Prostate gland (tissue), 2 donors: ENCODE data around the gene UCHL1. TPM values are rescaled to one million over a fixed set of nuclear protein-coding genes. Genes with fewer than 3 reads are reported as not detected.

ENCODE experiments used
- DNase-seq: peaks from one replicate; pipeline ENCODE4 v3.0.0-alpha.2; 2019; ENCODE audit warnings: low spot score
- H3K27ac ChIP-seq, 2 donors: fragments of 200-600 bp; sonication (generic); 2 replicates each; pipeline ENCODE4 v1.5.1; 2017 to 2019
- H3K27me3 ChIP-seq: fragments of 200-600 bp; sonication (generic); replicated peaks from 2 replicates; pipeline ENCODE4 v1.5.1; 2019; ENCODE audit not compliant: insufficient read depth
- H3K36me3 ChIP-seq, 2 donors: fragments of 200-600 bp; sonication (generic); 1 replicate in 1 of 2; 2 replicates in 1 of 2; pipeline versions ENCODE4 v1.5.1 to v1.8.1; 2017 to 2019
- H3K4me1 ChIP-seq: fragments of 200-600 bp; sonication (generic); replicated peaks from 2 replicates; pipeline ENCODE4 v1.5.1; 2019
- H3K4me3 ChIP-seq, 2 donors: fragments of 200-600 bp; sonication (generic); 2 replicates each; pipeline ENCODE4 v1.5.1; 2017 to 2019
- H3K9me3 ChIP-seq: fragments of 200-600 bp; sonication (generic); 2 replicates; pipeline ENCODE4 v1.5.1; 2017
- POLR2A ChIP-seq: fragments of 450-650 bp; IDR thresholded peaks from one replicate; pipeline ENCODE4 v1.6.1; 2016; ENCODE audit warnings: antibody characterized with exemption, mild to moderate bottlenecking
- POLR2AphosphoS5 ChIP-seq: sonication (generic); formaldehyde crosslinking; IDR thresholded peaks from one replicate; pipeline ENCODE4 v1.6.1; 2017; ENCODE audit warnings: antibody characterized with exemption
- WGBS: methylation state at CpG from one replicate; pipeline ENCODE4 v1.1.5; 2018; 5-methylcytosine and 5-hydroxymethylcytosine counted together
- intact Hi-C: fragments of 100-400 bp; cut with DNase I; formaldehyde crosslinking; loops from one replicate; pipeline ENCODE4 v1.14.2; 2022
- total RNA-seq, 2 donors: library from RNA; depleted of rRNA; stranded (reverse); fragments of >200 nt; gene quantifications; one replicate each; pipeline ENCODE4 v1.1.0, GENCODE V29; 2016
- TF ChIP-seq, protein P1 (sequence below), 4 experiments: fragments of 200-600 bp in 2 of 4; fragments of 450-650 bp in 2 of 4; sonication (generic) in 2 of 4; IDR thresholded peaks; 1 replicate in 3 of 4; 2 replicates in 1 of 4; pipeline ENCODE4 v1.5.1; 2016 to 2019; ENCODE audit warnings: antibody characterized with exemption in 4 of 4, mild to moderate bottlenecking in 2 of 4, moderate library complexity in 2 of 4

Gene UCHL1
- total RNA-seq, 2 donors from 2014 or later: 11.6 to 61.5 TPM

DNA sequence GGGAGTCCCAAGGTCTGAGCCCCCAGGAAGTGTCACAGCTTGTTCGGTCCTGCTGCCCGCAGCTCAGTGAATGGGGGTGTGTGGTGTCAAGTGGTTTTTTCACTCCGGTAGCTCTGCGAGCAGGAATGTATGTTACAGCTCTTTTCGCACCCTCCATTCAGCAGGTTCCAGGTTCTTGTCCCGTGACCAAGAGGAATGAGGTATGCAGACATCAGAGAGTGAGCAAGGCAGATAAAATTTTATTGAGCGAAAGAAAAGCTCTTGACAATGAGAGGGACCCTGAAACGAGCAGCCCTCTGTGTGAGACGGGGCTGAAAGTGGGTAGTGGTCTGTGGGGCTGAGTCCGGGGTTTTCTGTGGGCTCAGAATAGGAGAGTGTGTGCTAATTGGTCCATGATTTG is 31.5 kb downstream of the UCHL1 start:
- Histone ChIP-seq H3K36me3 (no peaks in the 10 kb centered on the region), H3K4me3 (no peak overlapping the region), H3K9me3 (no peaks in the 10 kb centered on the region), H3K27ac (no peak overlapping the region), H3K4me1 (no peaks in the 10 kb centered on the region), H3K27me3 (no peaks in the 10 kb centered on the region)
- intact Hi-C loops: no loop called here
- TF ChIP-seq POLR2AphosphoS5 (no peak), POLR2A (no peak)
- TF ChIP-seq, protein P1, sequence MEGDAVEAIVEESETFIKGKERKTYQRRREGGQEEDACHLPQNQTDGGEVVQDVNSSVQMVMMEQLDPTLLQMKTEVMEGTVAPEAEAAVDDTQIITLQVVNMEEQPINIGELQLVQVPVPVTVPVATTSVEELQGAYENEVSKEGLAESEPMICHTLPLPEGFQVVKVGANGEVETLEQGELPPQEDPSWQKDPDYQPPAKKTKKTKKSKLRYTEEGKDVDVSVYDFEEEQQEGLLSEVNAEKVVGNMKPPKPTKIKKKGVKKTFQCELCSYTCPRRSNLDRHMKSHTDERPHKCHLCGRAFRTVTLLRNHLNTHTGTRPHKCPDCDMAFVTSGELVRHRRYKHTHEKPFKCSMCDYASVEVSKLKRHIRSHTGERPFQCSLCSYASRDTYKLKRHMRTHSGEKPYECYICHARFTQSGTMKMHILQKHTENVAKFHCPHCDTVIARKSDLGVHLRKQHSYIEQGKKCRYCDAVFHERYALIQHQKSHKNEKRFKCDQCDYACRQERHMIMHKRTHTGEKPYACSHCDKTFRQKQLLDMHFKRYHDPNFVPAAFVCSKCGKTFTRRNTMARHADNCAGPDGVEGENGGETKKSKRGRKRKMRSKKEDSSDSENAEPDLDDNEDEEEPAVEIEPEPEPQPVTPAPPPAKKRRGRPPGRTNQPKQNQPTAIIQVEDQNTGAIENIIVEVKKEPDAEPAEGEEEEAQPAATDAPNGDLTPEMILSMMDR (IDR thresholded peaks at IDR 0.05): no peak
- DNase-seq: no peak
- 89% methylated on average over 10 of the region's 10 CpGs for WGBS

- DNase-seq: no peak
- H3K9me3 ChIP-seq: no peaks in the 10 kb centered on the region
- no peaks in the 10 kb centered on the region for H3K4me1 ChIP-seq
- no peaks in the 10 kb centered on the region for H3K27me3 ChIP-seq
- no peaks in the 10 kb centered on the region for H3K36me3 ChIP-seq
- WGBS: 68% methylated on average over 4 of the region's 4 CpGs
- no peak overlapping the region for H3K27ac ChIP-seq
- TF ChIP-seq, protein P1 (IDR thresholded peaks at IDR 0.05): no peak
- TF ChIP-seq POLR2AphosphoS5: no peak
- no peak for TF ChIP-seq POLR2A
- intact Hi-C loops: no loop called here
- no peak overlapping the region for H3K4me3 ChIP-seq
Observed at GRCh38 chr4:41290479-41290878, 33.8 kb downstream of the UCHL1 start.

- H3K9me3 ChIP-seq: no peaks in the 10 kb centered on the region
- TF ChIP-seq, protein P1 (IDR thresholded peaks at IDR 0.05): no peak
- TF ChIP-seq POLR2A: no peak
- TF ChIP-seq POLR2AphosphoS5: no peak
- no peaks in the 10 kb centered on the region for H3K36me3 ChIP-seq
- no peak overlapping the region for H3K4me3 ChIP-seq
- no peaks in the 10 kb centered on the region for H3K27me3 ChIP-seq
- intact Hi-C loops: no loop called here
- no peak for DNase-seq
- WGBS: 98% methylated on average over 7 of the region's 7 CpGs
- no peak overlapping the region for H3K27ac ChIP-seq
- H3K4me1 ChIP-seq: no peaks in the 10 kb centered on the region
Observed at GRCh38 chr4:41294445-41295062, 37.8 kb downstream of the UCHL1 start.

- H3K4me3 ChIP-seq: no peak overlapping the region
- no peaks in the 10 kb centered on the region for H3K4me1 ChIP-seq
- TF ChIP-seq, protein P1 (IDR thresholded peaks at IDR 0.05): no peak
- no peak overlapping the region for H3K27ac ChIP-seq
- intact Hi-C loops: no loop called here
- H3K9me3 ChIP-seq: no peaks in the 10 kb centered on the region
- no peaks in the 10 kb centered on the region for H3K27me3 ChIP-seq
- WGBS: 33% methylated on average over 1 of the region's 1 CpG
- no peaks in the 10 kb centered on the region for H3K36me3 ChIP-seq
- DNase-seq: no peak
Observed at GRCh38 chr4:41296995-41297394, 40.3 kb downstream of the UCHL1 start.

DNA sequence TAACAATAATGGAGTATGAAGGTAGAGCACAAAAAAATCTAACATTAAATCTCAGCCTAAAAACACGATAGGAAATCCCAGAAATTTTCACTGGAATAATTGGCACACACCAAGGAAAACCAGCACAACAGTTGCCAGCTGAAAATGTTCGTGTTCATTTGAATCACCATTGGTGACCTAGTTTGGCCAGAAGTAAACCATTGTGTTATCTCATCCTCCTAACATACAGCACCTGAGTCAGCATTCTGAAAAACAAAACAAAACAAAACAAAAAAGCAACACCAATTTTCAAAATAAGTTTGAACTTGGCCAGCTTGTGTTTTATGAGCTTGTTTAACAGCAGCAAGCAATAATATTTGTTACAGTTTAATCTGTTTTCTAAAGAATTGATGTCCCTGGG is 41.1 kb downstream of the UCHL1 start:
- Histone ChIP-seq H3K4me3 (no peak overlapping the region), H3K27me3 (no peaks in the 10 kb centered on the region), H3K27ac (no peak overlapping the region), H3K36me3 (no peaks in the 10 kb centered on the region), H3K4me1 (no peaks in the 10 kb centered on the region), H3K9me3 (no peaks in the 10 kb centered on the region)
- WGBS: 37% methylated on average over 2 of the region's 2 CpGs
- intact Hi-C loops: no loop called here
- TF ChIP-seq POLR2A: no peak
- no peak for TF ChIP-seq POLR2AphosphoS5
- TF ChIP-seq, protein P1 (IDR thresholded peaks at IDR 0.05): no peak
- DNase-seq: no peak
